DND-41 (cell line): ENCODE measurements around the gene ERH.

Experiments used
- ATAC-seq: fragments of 200-7000 bp; cut with Tn5 transposase; 3 replicates; pipeline ENCODE4 v1.9.1; 2021; ENCODE audit warnings: low read depth; ENCODE audit not compliant: insufficient read depth
- DNase-seq: peaks from one replicate; pipeline ENCODE4 v3.0.0-alpha.2; 2020
- H2AFZ ChIP-seq: 2 replicates; pipeline ENCODE4 v1.6.0; 2012; ENCODE audit warnings: low read depth, low read length
- H3K27ac ChIP-seq: 2 replicates; pipeline ENCODE4 v1.5.1; 2012; ENCODE audit warnings: low read length, inconsistent platforms
- H3K27me3 ChIP-seq: fragments of 200-600 bp; sonication (generic); 2 replicates; pipeline ENCODE4 v1.6.0; 2012; ENCODE audit warnings: low read length, mild to moderate bottlenecking, inconsistent platforms; ENCODE audit not compliant: insufficient read depth, poor library complexity
- H3K36me3 ChIP-seq: 2 replicates; pipeline ENCODE4 v1.5.1; 2012; ENCODE audit warnings: low read length, inconsistent platforms; ENCODE audit not compliant: insufficient read depth
- H3K4me1 ChIP-seq: 2 replicates; pipeline ENCODE4 v1.5.1; 2012; ENCODE audit warnings: mild to moderate bottlenecking, low read length; ENCODE audit not compliant: insufficient read depth
- H3K4me2 ChIP-seq: 2 replicates; pipeline ENCODE4 v1.6.0; 2012; ENCODE audit warnings: mild to moderate bottlenecking, moderate library complexity, low read length, inconsistent platforms; ENCODE audit not compliant: insufficient read depth
- H3K4me3 ChIP-seq, 2 experiments: fragments of 200-600 bp in 1 of 2; shearing (Covaris generic) in 1 of 2; 2 replicates each; pipeline ENCODE4 v1.5.1; 2012 to 2016; ENCODE audit warnings: inconsistent platforms in 2 of 2, low read length in 2 of 2, mild to moderate bottlenecking in 2 of 2, low read depth in 1 of 2, moderate library complexity in 1 of 2
- H3K79me2 ChIP-seq: 2 replicates; pipeline ENCODE4 v1.6.0; 2012; ENCODE audit warnings: low read length, inconsistent platforms; ENCODE audit not compliant: insufficient read depth
- H3K9ac ChIP-seq: 2 replicates; pipeline ENCODE4 v1.6.0; 2012; ENCODE audit warnings: low read depth, mild to moderate bottlenecking, inconsistent platforms, low read length, moderate library complexity
- H3K9me3 ChIP-seq: 2 replicates; pipeline ENCODE4 v1.5.1; 2012; ENCODE audit warnings: low read length, moderate library complexity, mild to moderate bottlenecking, inconsistent platforms; ENCODE audit not compliant: insufficient read depth, severe bottlenecking
- H4K20me1 ChIP-seq: 2 replicates; pipeline ENCODE4 v1.6.0; 2012; ENCODE audit warnings: low read length; ENCODE audit not compliant: insufficient read depth
- CTCF ChIP-seq: IDR thresholded peaks from 2 replicates; pipeline ENCODE4 v1.5.1; 2012; ENCODE audit warnings: borderline replicate concordance, low read length, moderate library complexity, mild to moderate bottlenecking; ENCODE audit not compliant: poor library complexity, severe bottlenecking; ENCODE audit errors: extremely low read depth
- EZH2 ChIP-seq: IDR thresholded peaks from 3 replicates; pipeline ENCODE4 v1.6.1; 2012; ENCODE audit warnings: borderline replicate concordance, low read depth, mild to moderate bottlenecking, moderate library complexity, low read length, inconsistent platforms; ENCODE audit not compliant: severe bottlenecking

Gene ERH

DNA sequence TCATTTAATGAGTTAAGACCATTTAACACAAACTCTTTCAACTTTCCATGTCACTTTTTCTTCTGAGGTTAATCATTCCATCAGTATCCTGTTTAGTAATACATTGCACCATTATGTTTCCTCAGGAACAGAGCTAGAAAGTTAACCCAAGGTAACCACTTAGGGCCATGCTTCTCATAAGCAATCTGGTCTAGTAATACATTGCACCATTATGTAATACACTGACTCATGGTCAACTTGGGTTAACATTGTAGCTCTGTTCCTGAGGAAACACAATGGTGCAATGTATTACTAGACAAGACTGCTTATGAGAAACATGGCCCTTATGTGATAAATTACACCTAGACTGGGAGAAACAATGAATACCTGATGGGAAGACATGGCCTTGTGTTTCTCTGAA is 21.7 kb downstream of the ERH start:
- H3K4me1 ChIP-seq, result no peaks in the 10 kb centered on the region
- peaks cover 74% of the 10 kb centered on the region for H3K36me3 ChIP-seq
- TF ChIP-seq CTCF (no peak), EZH2 (no peak)
- peaks cover 13% of the 10 kb centered on the region for H3K79me2 ChIP-seq
- H3K4me3 ChIP-seq, result no peak overlapping the region
- no peak overlapping the region for H3K4me2 ChIP-seq
- no peak overlapping the region for H3K27ac ChIP-seq
- no peak overlapping the region for H3K9ac ChIP-seq
- H4K20me1 ChIP-seq, result peaks cover 19% of the 10 kb centered on the region; the same call in 1 of the 2 replicates
- H3K9me3 ChIP-seq, result peaks cover 4% of the 10 kb centered on the region
- DNase-seq (no peak), ATAC-seq (no peak)
- H2AFZ ChIP-seq, result no peak overlapping the region
- H3K27me3 ChIP-seq, result no peaks in the 10 kb centered on the region

GRCh38 chr14:69375722-69376121 is 22.4 kb downstream of the ERH start:
- no peak overlapping the region for H3K4me2 ChIP-seq
- no peak overlapping the region for H3K9ac ChIP-seq
- no peak overlapping the region for H3K4me3 ChIP-seq
- no peak overlapping the region for H2AFZ ChIP-seq
- ATAC-seq (no peak), DNase-seq (no peak)
- peaks cover 11% of the 10 kb centered on the region; the same call in 1 of the 2 replicates for H4K20me1 ChIP-seq
- no peaks in the 10 kb centered on the region for H3K4me1 ChIP-seq
- TF ChIP-seq EZH2 (no peak), CTCF (no peak)
- peaks cover 67% of the 10 kb centered on the region for H3K36me3 ChIP-seq
- peaks cover 4% of the 10 kb centered on the region for H3K9me3 ChIP-seq
- H3K79me2 ChIP-seq, result peaks cover 6% of the 10 kb centered on the region; the same call in 1 of the 2 replicates
- H3K27me3 ChIP-seq, result no peaks in the 10 kb centered on the region
- H3K27ac ChIP-seq, result no peak overlapping the region

DNA sequence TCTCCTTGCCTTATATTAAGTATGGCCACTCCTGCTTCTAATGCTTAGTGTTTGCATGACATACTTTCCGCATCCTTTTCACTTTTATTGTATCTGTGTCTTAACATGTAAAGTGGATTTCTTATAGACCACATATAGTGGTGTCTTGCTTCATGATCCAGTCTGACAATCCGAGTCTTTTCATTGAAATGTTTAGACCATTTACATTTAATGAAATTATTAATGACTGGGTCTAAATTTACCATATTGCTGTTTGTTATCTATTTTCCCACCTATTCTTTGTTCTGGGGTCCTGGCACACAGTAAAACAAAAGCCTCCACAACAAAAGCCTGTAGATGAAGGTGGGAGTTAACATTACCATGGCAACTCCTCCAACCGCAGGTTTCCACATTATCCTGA is 22.9 kb downstream of the ERH start:
- Histone ChIP-seq H3K36me3 (peaks cover 62% of the 10 kb centered on the region), H4K20me1 (peaks cover 6% of the 10 kb centered on the region; the same call in 1 of the 2 replicates), H3K9me3 (peaks cover 4% of the 10 kb centered on the region), H3K27me3 (no peaks in the 10 kb centered on the region), H3K4me2 (no peak overlapping the region), H3K9ac (no peak overlapping the region), H3K4me1 (no peaks in the 10 kb centered on the region), H3K27ac (no peak overlapping the region), H2AFZ (no peak overlapping the region), H3K4me3 (no peak overlapping the region), H3K79me2 (peaks cover 2% of the 10 kb centered on the region; the same call in 1 of the 2 replicates)
- TF ChIP-seq EZH2 (no peak), CTCF (no peak)
- no peak for ATAC-seq
- no peak for DNase-seq

GRCh38 chr14:69374235-69374634 is 23.9 kb downstream of the ERH start:
- ATAC-seq (no peak), DNase-seq (no peak)
- H2AFZ ChIP-seq, result no peak overlapping the region
- no peaks in the 10 kb centered on the region for H3K27me3 ChIP-seq
- 0 out of 2 replicates have a peak, but pooled peaks cover under 1% of the 10 kb centered on the region for H4K20me1 ChIP-seq
- H3K4me1 ChIP-seq, result no peaks in the 10 kb centered on the region
- H3K4me3 ChIP-seq, result no peak overlapping the region
- H3K36me3 ChIP-seq, result peaks cover 52% of the 10 kb centered on the region
- TF ChIP-seq CTCF (no peak), EZH2 (no peak)
- no peak overlapping the region for H3K4me2 ChIP-seq
- H3K79me2 ChIP-seq, result peaks cover under 1% of the 10 kb centered on the region; the same call in 1 of the 2 replicates
- H3K27ac ChIP-seq, result no peak overlapping the region
- no peak overlapping the region for H3K9ac ChIP-seq
- peaks cover 4% of the 10 kb centered on the region for H3K9me3 ChIP-seq
